Measurements from ENCODE around the gene FAM107B. TPM values are rescaled to one million over a fixed set of nuclear protein-coding genes. Genes with fewer than 3 reads are reported as not detected.

Gene FAM107B
- total RNA-seq, 2 experiments from 2014 or later: 114 to 121 TPM

DNA sequence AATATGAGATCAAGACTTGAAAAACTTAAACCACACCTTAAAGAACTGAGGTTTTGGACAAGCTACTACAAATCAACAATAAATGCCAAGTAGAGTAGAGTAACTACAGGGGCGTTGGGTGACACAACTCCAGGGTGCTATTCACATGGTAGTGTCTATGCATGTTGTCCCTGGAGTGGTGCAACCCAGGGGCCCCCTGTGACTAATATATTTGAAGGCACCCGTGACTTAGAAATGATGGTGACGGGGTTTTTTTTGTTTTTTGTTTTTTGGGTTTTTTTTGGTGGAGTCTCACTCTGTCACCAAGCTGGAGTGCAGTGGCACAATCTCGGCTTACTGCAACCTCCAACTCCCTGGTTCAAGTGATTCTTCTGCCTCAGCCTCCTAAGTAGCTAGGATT, 106.9 kb downstream of the FAM107B start:
- peaks cover 7% of the 10 kb centered on the region for H3K36me3 Mint-ChIP-seq (ENCODE audit: low read depth)
- ATAC-seq (no peak), DNase-seq (no peak)
- no peaks in the 10 kb centered on the region for H3K27me3 Mint-ChIP-seq
- POLR2A ChIA-PET: no interaction called here
- TF ChIP-seq, protein P1, sequence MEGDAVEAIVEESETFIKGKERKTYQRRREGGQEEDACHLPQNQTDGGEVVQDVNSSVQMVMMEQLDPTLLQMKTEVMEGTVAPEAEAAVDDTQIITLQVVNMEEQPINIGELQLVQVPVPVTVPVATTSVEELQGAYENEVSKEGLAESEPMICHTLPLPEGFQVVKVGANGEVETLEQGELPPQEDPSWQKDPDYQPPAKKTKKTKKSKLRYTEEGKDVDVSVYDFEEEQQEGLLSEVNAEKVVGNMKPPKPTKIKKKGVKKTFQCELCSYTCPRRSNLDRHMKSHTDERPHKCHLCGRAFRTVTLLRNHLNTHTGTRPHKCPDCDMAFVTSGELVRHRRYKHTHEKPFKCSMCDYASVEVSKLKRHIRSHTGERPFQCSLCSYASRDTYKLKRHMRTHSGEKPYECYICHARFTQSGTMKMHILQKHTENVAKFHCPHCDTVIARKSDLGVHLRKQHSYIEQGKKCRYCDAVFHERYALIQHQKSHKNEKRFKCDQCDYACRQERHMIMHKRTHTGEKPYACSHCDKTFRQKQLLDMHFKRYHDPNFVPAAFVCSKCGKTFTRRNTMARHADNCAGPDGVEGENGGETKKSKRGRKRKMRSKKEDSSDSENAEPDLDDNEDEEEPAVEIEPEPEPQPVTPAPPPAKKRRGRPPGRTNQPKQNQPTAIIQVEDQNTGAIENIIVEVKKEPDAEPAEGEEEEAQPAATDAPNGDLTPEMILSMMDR (IDR thresholded peaks at IDR 0.05): no peak
- peaks cover 18% of the 10 kb centered on the region for H3K9me3 Mint-ChIP-seq
- intact Hi-C loops (cut with micrococcal nuclease): no loop called here
- no peak overlapping the region for H3K27ac Mint-ChIP-seq
- peaks cover 30% of the 10 kb centered on the region for H3K4me1 Mint-ChIP-seq (ENCODE audit: low read depth)
- no peak overlapping the region for H3K4me3 Mint-ChIP-seq
- CTCF ChIA-PET: no interaction called here

DNA sequence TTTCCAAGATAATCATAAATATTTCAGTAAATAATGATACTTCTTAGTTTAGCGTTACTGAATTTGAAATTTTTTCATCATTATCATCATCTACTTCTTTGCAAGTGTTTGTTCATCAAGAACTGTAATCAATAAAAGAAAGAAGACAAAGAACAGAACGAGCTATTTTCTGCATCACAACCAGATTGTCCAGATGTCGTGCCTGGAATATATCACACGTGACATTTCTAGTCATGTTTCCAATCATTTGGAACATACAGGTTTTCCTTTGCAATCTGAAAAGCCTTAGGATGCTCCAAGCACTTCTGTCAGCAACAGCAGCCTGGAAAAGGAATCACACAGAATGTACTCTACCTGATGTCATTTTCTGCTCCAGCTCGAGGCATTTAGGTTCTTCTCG, 107.4 kb downstream of the FAM107B start:
- ATAC-seq (no peak), DNase-seq (no peak)
- intact Hi-C loops (cut with micrococcal nuclease): no loop called here
- ChIA-PET CTCF (no interaction called here), POLR2A (no interaction called here)
- H3K27me3 Mint-ChIP-seq: no peaks in the 10 kb centered on the region
- peaks cover 30% of the 10 kb centered on the region for H3K4me1 Mint-ChIP-seq (ENCODE audit: low read depth)
- H3K36me3 Mint-ChIP-seq (ENCODE audit: low read depth): peaks cover 7% of the 10 kb centered on the region
- no peak overlapping the region for H3K4me3 Mint-ChIP-seq
- peaks cover 20% of the 10 kb centered on the region for H3K9me3 Mint-ChIP-seq
- no peak overlapping the region for H3K27ac Mint-ChIP-seq
- TF ChIP-seq, protein P1 (IDR thresholded peaks at IDR 0.05): no peak

DNA sequence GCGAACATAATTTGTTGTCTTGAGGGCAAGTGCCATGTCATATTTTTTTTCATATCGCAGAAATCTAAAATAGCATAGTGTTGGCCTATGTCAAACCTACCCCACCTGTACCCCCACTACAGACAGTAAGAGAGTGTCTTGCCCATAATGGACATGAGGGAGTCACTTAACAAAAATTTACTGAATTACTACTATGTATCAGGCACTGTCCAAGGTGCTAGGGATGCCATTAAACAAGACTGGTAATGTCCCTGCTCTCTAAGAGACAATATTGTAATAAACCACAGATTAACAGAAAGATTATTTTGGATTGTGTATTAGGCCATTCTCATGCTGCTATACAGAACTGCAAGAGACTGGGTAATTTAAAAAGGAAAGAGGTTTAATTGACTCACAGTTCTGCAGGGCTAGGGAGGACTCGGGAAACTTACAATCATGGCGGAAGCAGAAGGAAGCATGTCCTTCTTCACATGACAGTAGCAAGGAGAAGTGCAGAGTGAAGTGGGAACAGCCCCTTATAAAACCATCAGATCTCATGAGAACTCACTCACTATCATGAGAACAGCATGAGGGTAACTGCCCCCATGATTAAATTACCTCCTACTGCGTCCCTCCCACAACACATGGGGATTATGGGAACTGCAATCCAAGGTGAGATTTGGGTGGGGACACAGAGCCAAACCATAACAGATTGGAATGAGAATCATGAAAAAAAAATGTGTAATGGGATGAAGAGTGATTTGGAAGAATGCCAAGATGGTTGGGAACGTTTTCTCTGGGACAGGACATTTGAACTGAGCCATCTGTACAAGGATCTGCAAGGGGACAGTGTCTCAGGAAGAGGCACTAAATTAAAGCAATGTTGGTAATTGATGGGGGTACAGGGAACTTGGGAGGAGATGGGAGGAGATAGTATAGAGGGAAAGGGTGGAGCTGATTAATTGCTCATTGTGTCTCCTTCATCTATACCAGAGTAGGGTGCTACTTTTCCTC, 108.5 kb downstream of the FAM107B start:
- DNase-seq (no peak), ATAC-seq (no peak)
- TF ChIP-seq, protein P1 (IDR thresholded peaks at IDR 0.05): no peak
- Mint-ChIP-seq H3K27me3 (no peaks in the 10 kb centered on the region), H3K27ac (peak overlapping the region; percentile 23), H3K9me3 (peaks cover 21% of the 10 kb centered on the region), H3K36me3 (ENCODE audit: low read depth) (peaks cover 9% of the 10 kb centered on the region), H3K4me3 (no peak overlapping the region), H3K4me1 (ENCODE audit: low read depth) (peaks cover 39% of the 10 kb centered on the region)
- intact Hi-C loops (cut with micrococcal nuclease): no loop called here
- CTCF ChIA-PET: no interaction called here
- POLR2A ChIA-PET: interaction anchor here (1.4 kb wide), 1 partner anchor 61 kb away, joined by 6 read pairs; no protein-coding TSS in a partner anchor

DNA sequence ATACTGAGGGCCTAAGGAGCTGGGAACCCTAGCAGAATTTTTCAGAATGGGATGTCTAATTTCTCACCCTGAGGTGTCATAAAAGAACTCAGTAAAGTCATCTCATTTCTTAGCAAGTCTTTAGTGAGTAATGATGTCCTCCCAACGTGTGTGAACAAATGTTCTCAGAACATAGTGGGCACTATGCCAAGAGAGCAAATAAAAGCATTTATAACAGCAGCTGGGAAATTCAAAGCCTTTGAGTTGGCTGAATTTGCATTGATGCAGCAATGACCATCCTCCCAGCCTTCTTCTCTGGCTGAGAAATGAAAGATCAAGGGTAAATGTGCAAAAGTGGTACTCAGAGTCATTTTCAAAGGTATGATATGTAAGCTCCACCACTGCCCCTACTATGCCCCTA, 109.4 kb downstream of the FAM107B start:
- H3K27ac Mint-ChIP-seq: peak overlapping the region; percentile 41
- H3K4me3 Mint-ChIP-seq: no peak overlapping the region
- H3K4me1 Mint-ChIP-seq (ENCODE audit: low read depth): peaks cover 47% of the 10 kb centered on the region
- intact Hi-C loops (cut with micrococcal nuclease): no loop called here
- peak; percentile 30 for DNase-seq
- ChIA-PET CTCF (interaction anchor here (0.6 kb wide), 1 partner anchor 86 kb away, joined by 3 read pairs; no protein-coding TSS in a partner anchor), POLR2A (interaction anchor here (1.4 kb wide), 1 partner anchor 60 kb away, joined by 6 read pairs; no protein-coding TSS in a partner anchor)
- peak; percentile 73 for ATAC-seq
- peaks cover 25% of the 10 kb centered on the region for H3K9me3 Mint-ChIP-seq
- H3K27me3 Mint-ChIP-seq: no peaks in the 10 kb centered on the region
- TF ChIP-seq, protein P1 (IDR thresholded peaks at IDR 0.05): no peak
- peaks cover 15% of the 10 kb centered on the region for H3K36me3 Mint-ChIP-seq (ENCODE audit: low read depth)

DNA sequence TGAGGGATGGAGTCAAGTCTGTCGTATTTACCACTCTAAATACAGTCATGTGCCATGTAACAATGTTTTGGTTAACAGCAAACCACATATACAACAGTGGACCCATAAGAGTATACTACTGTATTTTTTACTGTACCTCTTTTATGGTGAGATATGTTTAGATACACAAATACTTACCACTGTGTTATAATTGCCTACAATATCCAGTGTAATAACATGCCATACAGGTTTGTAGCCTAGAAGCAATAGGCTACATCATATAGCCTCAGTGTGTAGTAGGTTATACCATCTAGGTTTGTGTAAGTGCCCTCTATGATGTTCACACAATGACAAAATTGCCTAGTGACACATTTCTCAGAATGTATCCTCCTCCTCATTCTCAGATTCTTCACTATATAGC, 110.4 kb downstream of the FAM107B start:
- Mint-ChIP-seq H3K4me1 (ENCODE audit: low read depth) (peaks cover 57% of the 10 kb centered on the region), H3K9me3 (peaks cover 25% of the 10 kb centered on the region), H3K36me3 (ENCODE audit: low read depth) (peaks cover 15% of the 10 kb centered on the region), H3K27ac (no peak overlapping the region), H3K27me3 (no peaks in the 10 kb centered on the region), H3K4me3 (no peak overlapping the region)
- DNase-seq: no peak
- intact Hi-C loops (cut with micrococcal nuclease): no loop called here
- ChIA-PET CTCF (interaction anchor here (0.6 kb wide), 1 partner anchor 99 kb away, joined by 3 read pairs; no protein-coding TSS in a partner anchor), POLR2A (interaction anchor here (0.8 kb wide), 1 partner anchor 76 kb away, joined by 3 read pairs; no protein-coding TSS in a partner anchor)
- ATAC-seq: no peak
- TF ChIP-seq, protein P1 (IDR thresholded peaks at IDR 0.05): no peak

All from activated CD8-positive, alpha-beta T cell treated with anti-CD3 and anti-CD28 coated beads for 36 hours (primary cell).